Neural progenitor cell (in vitro differentiated cells): ENCODE results near the gene CHST8. TPM values are rescaled to one million over a fixed set of nuclear protein-coding genes. Genes with fewer than 3 reads are reported as not detected.

Source experiments
- DNase-seq: peaks from one replicate; pipeline ENCODE4 v3.0.0-alpha.2; 2016; ENCODE audit warnings: low spot score
- H2AFZ ChIP-seq: fragments of 200-600 bp; sonication (generic); replicated peaks from 2 replicates; pipeline ENCODE4 v1.6.1; 2016; ENCODE audit warnings: antibody characterized with exemption
- H3F3A ChIP-seq: fragments of 200-600 bp; sonication (generic); 2 replicates; pipeline ENCODE4 v1.6.1; 2016; ENCODE audit warnings: antibody characterized with exemption, low read depth
- H3K27ac ChIP-seq: fragments of 200-600 bp; sonication (generic); 2 replicates; pipeline ENCODE4 v1.5.1; 2016; ENCODE audit warnings: mild to moderate bottlenecking
- H3K27me3 ChIP-seq: fragments of 200-600 bp; sonication (generic); 2 replicates; pipeline ENCODE4 v1.6.1; 2016; ENCODE audit warnings: mild to moderate bottlenecking, moderate library complexity
- H3K36me3 ChIP-seq: fragments of 200-600 bp; sonication (generic); 2 replicates; pipeline ENCODE4 v1.5.1; 2016
- H3K4me1 ChIP-seq: fragments of 200-600 bp; sonication (generic); 2 replicates; pipeline ENCODE4 v1.6.1; 2016; ENCODE audit warnings: mixed run types
- H3K4me2 ChIP-seq: fragments of 200-600 bp; sonication (generic); 2 replicates; pipeline ENCODE4 v1.6.1; 2016
- H3K4me3 ChIP-seq: fragments of 200-600 bp; sonication (generic); 2 replicates; pipeline ENCODE4 v1.5.1; 2016
- H3K79me2 ChIP-seq: fragments of 200-600 bp; sonication (generic); 2 replicates; pipeline ENCODE4 v1.6.1; 2016; ENCODE audit warnings: low read depth
- H3K9ac ChIP-seq: fragments of 200-600 bp; sonication (generic); 2 replicates; pipeline ENCODE4 v1.6.1; 2016
- H3K9me3 ChIP-seq: fragments of 200-600 bp; sonication (generic); 2 replicates; pipeline ENCODE4 v1.5.1; 2016; ENCODE audit warnings: low read depth
- H4K20me1 ChIP-seq: fragments of 200-600 bp; sonication (generic); 2 replicates; pipeline ENCODE4 v1.6.1; 2016; ENCODE audit warnings: low read depth
- H3K27ac Mint-ChIP-seq: 3 replicates; pipeline ENCODE4 v1.8.0; 2021; ENCODE audit warnings: mixed read lengths
- H3K27me3 Mint-ChIP-seq: 2 replicates; pipeline ENCODE4 v1.8.0; 2022; ENCODE audit warnings: low read depth, mild to moderate bottlenecking, inconsistent platforms, moderate library complexity, mixed read lengths; ENCODE audit not compliant: insufficient read depth
- H3K36me3 Mint-ChIP-seq: 3 replicates; pipeline ENCODE4 v1.8.0; 2021; ENCODE audit warnings: mixed read lengths
- H3K4me1 Mint-ChIP-seq: 3 replicates; pipeline ENCODE4 v1.8.0; 2021; ENCODE audit warnings: mixed read lengths
- H3K4me3 Mint-ChIP-seq: 3 replicates; pipeline ENCODE4 v1.8.0; 2021; ENCODE audit warnings: mild to moderate bottlenecking, moderate library complexity, mixed read lengths
- H3K9me3 Mint-ChIP-seq: 3 replicates; pipeline ENCODE4 v1.8.0; 2020; ENCODE audit warnings: mixed read lengths
- CTCF ChIP-seq: fragments of 200-600 bp; sonication (generic); IDR thresholded peaks from 2 replicates; pipeline ENCODE4 v1.5.1; 2017; ENCODE audit warnings: antibody characterized with exemption, mild to moderate bottlenecking
- EZH2 ChIP-seq: fragments of 200-600 bp; sonication (generic); IDR thresholded peaks from 2 replicates; pipeline ENCODE4 v1.6.1; 2017; ENCODE audit warnings: antibody characterized with exemption, mild to moderate bottlenecking, moderate library complexity
- EZH2phosphoT487 ChIP-seq: fragments of 200-600 bp; sonication (generic); IDR thresholded peaks from 2 replicates; pipeline ENCODE4 v1.6.1; 2017; ENCODE audit warnings: antibody characterized with exemption
- total RNA-seq: library from RNA; depleted of rRNA; stranded (reverse); fragments of >200 nt; gene quantifications from 2 replicates; pipeline ENCODE4 v1.2.3, GENCODE V29; 2015; ENCODE audit warnings: low replicate concordance

The CHST8 gene
- total RNA-seq, 1 donor from 2014 or later, result 0.92 TPM

GRCh38 chr19:33618884-33619283, 2.9 kb upstream of the CHST8 start:
- peaks cover 46% of the 10 kb centered on the region for H3K27me3 Mint-ChIP-seq

GRCh38 chr19:33620611-33621010, 1.1 kb upstream of the CHST8 start:
- H3F3A ChIP-seq, result peaks cover 3% of the 10 kb centered on the region
- Mint-ChIP-seq H3K9me3 (no peaks in the 10 kb centered on the region), H3K4me3 (peak overlapping the region; percentile 75), H3K4me1 (peaks cover 7% of the 10 kb centered on the region), H3K36me3 (no peaks in the 10 kb centered on the region), H3K27me3 (peaks cover 57% of the 10 kb centered on the region), H3K27ac (no peak overlapping the region)
- H3K36me3 ChIP-seq, result no peaks in the 10 kb centered on the region
- H3K79me2 ChIP-seq, result no peaks in the 10 kb centered on the region
- H4K20me1 ChIP-seq, result peaks cover 20% of the 10 kb centered on the region
- no peak overlapping the region for H2AFZ ChIP-seq
- no peak for TF ChIP-seq EZH2phosphoT487
- TF ChIP-seq EZH2, result no peak
- no peak for TF ChIP-seq CTCF
- H3K4me2 ChIP-seq, result no peak overlapping the region
- no peaks in the 10 kb centered on the region for H3K9me3 ChIP-seq
- H3K9ac ChIP-seq, result no peak overlapping the region
- H3K4me1 ChIP-seq, result peaks cover 3% of the 10 kb centered on the region
- H3K27me3 ChIP-seq, result peaks cover 100% of the 10 kb centered on the region
- DNase-seq, result no peak
- H3K27ac ChIP-seq, result no peak overlapping the region
- H3K4me3 ChIP-seq, result no peak overlapping the region

More at GRCh38 chr19:33618884-33619283, 2.9 kb upstream of the CHST8 start:
- H3K9me3 Mint-ChIP-seq, result no peaks in the 10 kb centered on the region
- peaks cover 3% of the 10 kb centered on the region for H3K4me1 ChIP-seq
- H3F3A ChIP-seq, result peaks cover 3% of the 10 kb centered on the region
- DNase-seq, result no peak
- no peak overlapping the region for H3K4me3 Mint-ChIP-seq
- no peaks in the 10 kb centered on the region for H3K9me3 ChIP-seq
- H3K4me3 ChIP-seq, result no peak overlapping the region
- H4K20me1 ChIP-seq, result peaks cover 12% of the 10 kb centered on the region
- H3K36me3 Mint-ChIP-seq, result no peaks in the 10 kb centered on the region
- peaks cover 100% of the 10 kb centered on the region for H3K27me3 ChIP-seq
- no peak overlapping the region for H2AFZ ChIP-seq
- H3K27ac Mint-ChIP-seq, result no peak overlapping the region
- H3K9ac ChIP-seq, result no peak overlapping the region
- TF ChIP-seq EZH2phosphoT487 (no peak), EZH2 (no peak), CTCF (no peak)
- no peak overlapping the region for H3K27ac ChIP-seq
- H3K4me2 ChIP-seq, result no peak overlapping the region
- peaks cover 7% of the 10 kb centered on the region for H3K4me1 Mint-ChIP-seq
- no peaks in the 10 kb centered on the region for H3K79me2 ChIP-seq
- no peaks in the 10 kb centered on the region for H3K36me3 ChIP-seq

- H3K79me2 ChIP-seq, result no peaks in the 10 kb centered on the region
- H3K9me3 Mint-ChIP-seq, result no peaks in the 10 kb centered on the region
- peak overlapping the region; percentile 82 for H2AFZ ChIP-seq
- TF ChIP-seq EZH2phosphoT487 (no peak), EZH2 (no peak), CTCF (no peak)
- H3K27me3 ChIP-seq, result peaks cover 100% of the 10 kb centered on the region
- no peak overlapping the region for H3K27ac ChIP-seq
- H4K20me1 ChIP-seq, result peaks cover 26% of the 10 kb centered on the region
- peaks cover 3% of the 10 kb centered on the region for H3F3A ChIP-seq
- no peaks in the 10 kb centered on the region for H3K36me3 ChIP-seq
- peaks cover 62% of the 10 kb centered on the region for H3K27me3 Mint-ChIP-seq
- H3K36me3 Mint-ChIP-seq, result no peaks in the 10 kb centered on the region
- DNase-seq, result no peak
- no peaks in the 10 kb centered on the region for H3K9me3 ChIP-seq
- no peak overlapping the region for H3K27ac Mint-ChIP-seq
- H3K9ac ChIP-seq, result no peak overlapping the region
- peak overlapping the region; percentile 75 for H3K4me3 Mint-ChIP-seq
- peaks cover 3% of the 10 kb centered on the region for H3K4me1 ChIP-seq
- peaks cover 7% of the 10 kb centered on the region for H3K4me1 Mint-ChIP-seq
- peak overlapping the region; percentile 59 for H3K4me3 ChIP-seq
- peak overlapping the region; percentile 97 for H3K4me2 ChIP-seq
Observed at GRCh38 chr19:33621065-33621785, 528 bp upstream of the CHST8 start.
